HepG2 (cell line): ENCODE results near the gene RAD52. TPM values are rescaled to one million over a fixed set of nuclear protein-coding genes. Genes with fewer than 3 reads are reported as not detected.

ENCODE experiments used
- ATF7 ChIP-seq, 2 experiments: fragments of 450-650 bp in 1 of 2; sonication (generic) in 1 of 2; formaldehyde crosslinking in 1 of 2; IDR thresholded peaks; 2 replicates each; pipeline versions ENCODE4 v1.4.0 to v1.6.1; 2016 to 2020; ENCODE audit warnings: antibody characterized with exemption in 1 of 2, mild to moderate bottlenecking in 1 of 2, missing genetic modification reagents in 1 of 2
- EEA1 ChIP-seq: sonication (generic); formaldehyde crosslinking; IDR thresholded peaks from 2 replicates; pipeline ENCODE4 v1.5.1; 2020; ENCODE audit warnings: mild to moderate bottlenecking, missing genetic modification reagents, borderline replicate concordance
- ESRRA ChIP-seq: sonication (generic); formaldehyde crosslinking; IDR thresholded peaks from 2 replicates; pipeline ENCODE4 v1.5.1; 2020; ENCODE audit warnings: mild to moderate bottlenecking, low read depth, missing genetic modification reagents
- GPN1 ChIP-seq: sonication (generic); formaldehyde crosslinking; IDR thresholded peaks from 2 replicates; pipeline ENCODE4 v1.5.1; 2020; ENCODE audit warnings: missing genetic modification reagents, borderline replicate concordance
- MLLT10 ChIP-seq: sonication (generic); formaldehyde crosslinking; IDR thresholded peaks from 2 replicates; pipeline ENCODE4 v1.4.0; 2020; ENCODE audit warnings: missing genetic modification reagents
- NFIC ChIP-seq: IDR thresholded peaks from 2 replicates; pipeline ENCODE4 v1.6.1; 2012; ENCODE audit warnings: mild to moderate bottlenecking, low read length, inconsistent platforms
- NFRKB ChIP-seq: fragments of 450-650 bp; IDR thresholded peaks from 2 replicates; pipeline ENCODE4 v1.6.1; 2017
- PHF8 ChIP-seq: sonication (generic); formaldehyde crosslinking; IDR thresholded peaks from 2 replicates; pipeline ENCODE4 v1.5.0; 2020; ENCODE audit warnings: missing genetic modification reagents
- WIZ ChIP-seq: sonication (generic); formaldehyde crosslinking; IDR thresholded peaks from 2 replicates; pipeline ENCODE4 v1.5.1; 2020; ENCODE audit warnings: mild to moderate bottlenecking, missing genetic modification reagents
- ZMYM3 ChIP-seq: sonication (generic); formaldehyde crosslinking; IDR thresholded peaks from 2 replicates; pipeline ENCODE4 v1.5.1; 2020; ENCODE audit warnings: mild to moderate bottlenecking, missing genetic modification reagents
- ZNF253 ChIP-seq: sonication (generic); formaldehyde crosslinking; IDR thresholded peaks from 2 replicates; pipeline ENCODE4 v1.8.0; 2022; ENCODE audit warnings: mild to moderate bottlenecking, missing genetic modification reagents, borderline replicate concordance
- ZNF329 ChIP-seq: sonication (generic); formaldehyde crosslinking; IDR thresholded peaks from 2 replicates; pipeline ENCODE4 v1.9.0; 2021; ENCODE audit warnings: low read depth, mild to moderate bottlenecking, missing genetic modification reagents
- ZNF550 ChIP-seq: sonication (generic); formaldehyde crosslinking; IDR thresholded peaks from 2 replicates; pipeline ENCODE4 v1.4.0; 2020; ENCODE audit warnings: mild to moderate bottlenecking, missing genetic modification reagents, borderline replicate concordance
- ZNF577 ChIP-seq: sonication (generic); formaldehyde crosslinking; IDR thresholded peaks from 2 replicates; pipeline ENCODE4 v1.4.0; 2020; ENCODE audit warnings: mild to moderate bottlenecking, low read depth, missing genetic modification reagents, borderline replicate concordance
- ZNF629 ChIP-seq: sonication (generic); formaldehyde crosslinking; conservative IDR thresholded peaks from 2 replicates; pipeline ENCODE4 v1.5.0; 2020; ENCODE audit warnings: missing genetic modification reagents
- ZNF7 ChIP-seq: IDR thresholded peaks from 2 replicates; pipeline ENCODE4 v1.6.1; 2016; ENCODE audit warnings: missing biosample characterization, missing genetic modification reagents
- ZNF777 ChIP-seq: sonication (generic); formaldehyde crosslinking; IDR thresholded peaks from 2 replicates; pipeline ENCODE4 v1.4.0; 2020; ENCODE audit warnings: missing genetic modification reagents
- ZNF780A ChIP-seq: sonication (generic); formaldehyde crosslinking; IDR thresholded peaks from 2 replicates; pipeline ENCODE4 v1.8.0; 2022; ENCODE audit warnings: mild to moderate bottlenecking, missing genetic modification reagents, moderate library complexity
- polyA plus RNA-seq, 8 experiments: library from polyadenylated mRNA; depleted of rRNA in 3 of 8; stranded (reverse) in 7 of 8; unstranded in 1 of 8; fragments of >200 nt; fragmentation: Illumina TruSeq in 4 of 8; extraction: Trizol in 4 of 8; gene quantifications; 2 replicates each; pipeline versions ENCODE4 v1.2.1 to v1.2.3, GENCODE V29; 2011 to 2016; ENCODE audit warnings: low read depth in 4 of 8, missing spikeins in 1 of 8, mixed read lengths in 1 of 8; ENCODE audit not compliant: insufficient read depth in 1 of 8
- total RNA-seq, 5 experiments: library from RNA; depleted of rRNA; stranded (reverse); fragments of >200 nt; fragmentation: Illumina TruSeq; extraction: Trizol; gene quantifications; 2 replicates each; pipeline ENCODE4 v1.2.3, GENCODE V29; 2016; ENCODE audit warnings: low read depth in 1 of 5
- TF ChIP-seq, protein P1 (sequence below): sonication (generic); formaldehyde crosslinking; IDR thresholded peaks from 2 replicates; pipeline ENCODE4 v1.5.1; 2020; ENCODE audit warnings: mild to moderate bottlenecking, missing genetic modification reagents, moderate library complexity
- TF ChIP-seq, protein P2 (sequence below): sonication (generic); IDR thresholded peaks from 2 replicates; pipeline ENCODE4 v1.6.1; 2016; ENCODE audit warnings: low read depth, borderline replicate concordance
- TF ChIP-seq, protein P3 (sequence below): sonication (generic); formaldehyde crosslinking; IDR thresholded peaks from 2 replicates; pipeline ENCODE4 v1.4.0; 2020; ENCODE audit warnings: mild to moderate bottlenecking, low read depth, missing genetic modification reagents
- TF ChIP-seq, protein P4 (sequence below): sonication (generic); formaldehyde crosslinking; IDR thresholded peaks from 2 replicates; pipeline ENCODE4 v1.4.0; 2020; ENCODE audit warnings: low read depth, mild to moderate bottlenecking, missing genetic modification reagents
- TF ChIP-seq, protein P5 (sequence below): sonication (generic); formaldehyde crosslinking; IDR thresholded peaks from 2 replicates; pipeline ENCODE4 v1.5.0; 2020; ENCODE audit warnings: missing genetic modification reagents, mild to moderate bottlenecking, borderline replicate concordance

Gene RAD52
- total and polyA plus RNA-seq, 2 of the 13 experiments (the other 11 are each of a cell fraction or from before 2014, with no cell fraction given): 14.3 to 19.9 TPM

DNA sequence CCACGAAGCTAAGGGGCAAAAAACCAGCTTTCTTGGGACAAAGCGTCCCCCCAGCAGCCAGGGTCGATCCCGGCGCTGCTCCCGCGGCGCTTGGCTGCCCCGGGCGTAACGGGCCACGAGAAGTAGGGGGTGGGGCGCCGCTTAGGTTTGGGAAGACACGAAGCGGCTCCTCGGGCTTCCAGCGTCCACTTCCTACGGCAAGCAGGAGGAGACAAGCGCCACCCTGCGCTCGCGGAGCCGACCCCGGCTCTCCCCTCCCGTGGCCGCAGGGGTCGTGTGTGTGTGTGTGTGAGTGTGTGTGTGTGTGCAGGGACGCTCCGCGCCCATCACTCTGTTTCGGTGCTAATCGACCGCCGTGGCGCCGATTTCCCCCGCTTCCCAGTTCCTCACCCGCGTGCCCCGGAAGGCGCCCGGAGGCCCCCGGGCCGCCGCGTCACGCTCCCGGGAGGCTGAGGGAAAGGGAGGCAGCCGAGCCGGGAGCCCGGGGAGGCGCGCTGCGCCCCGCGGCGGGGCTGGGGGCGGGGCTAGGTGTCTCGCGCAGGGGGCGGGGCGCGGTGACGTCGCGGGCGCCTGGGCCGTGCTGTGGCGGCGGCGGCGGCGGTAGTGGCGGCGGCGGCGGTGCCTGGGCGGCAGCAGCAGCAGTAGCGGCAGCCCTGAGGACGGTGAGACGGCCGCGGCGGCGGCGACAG lies 41.3 kb upstream of the RAD52 start, which contains the start of gene ERC1 (continued):
- TF ChIP-seq, protein P1, sequence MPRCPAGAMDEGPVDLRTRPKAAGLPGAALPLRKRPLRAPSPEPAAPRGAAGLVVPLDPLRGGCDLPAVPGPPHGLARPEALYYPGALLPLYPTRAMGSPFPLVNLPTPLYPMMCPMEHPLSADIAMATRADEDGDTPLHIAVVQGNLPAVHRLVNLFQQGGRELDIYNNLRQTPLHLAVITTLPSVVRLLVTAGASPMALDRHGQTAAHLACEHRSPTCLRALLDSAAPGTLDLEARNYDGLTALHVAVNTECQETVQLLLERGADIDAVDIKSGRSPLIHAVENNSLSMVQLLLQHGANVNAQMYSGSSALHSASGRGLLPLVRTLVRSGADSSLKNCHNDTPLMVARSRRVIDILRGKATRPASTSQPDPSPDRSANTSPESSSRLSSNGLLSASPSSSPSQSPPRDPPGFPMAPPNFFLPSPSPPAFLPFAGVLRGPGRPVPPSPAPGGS (CRISPR knock-in tag): peak; percentile 62
- no peak for TF ChIP-seq ATF7 (IDR thresholded peaks at IDR 0.05)
- peak; percentile 51 for TF ChIP-seq ATF7 (CRISPR knock-in tag; IDR thresholded peaks at IDR 0.05)
- TF ChIP-seq ESRRA (CRISPR knock-in tag): no peak
- TF ChIP-seq, protein P2, sequence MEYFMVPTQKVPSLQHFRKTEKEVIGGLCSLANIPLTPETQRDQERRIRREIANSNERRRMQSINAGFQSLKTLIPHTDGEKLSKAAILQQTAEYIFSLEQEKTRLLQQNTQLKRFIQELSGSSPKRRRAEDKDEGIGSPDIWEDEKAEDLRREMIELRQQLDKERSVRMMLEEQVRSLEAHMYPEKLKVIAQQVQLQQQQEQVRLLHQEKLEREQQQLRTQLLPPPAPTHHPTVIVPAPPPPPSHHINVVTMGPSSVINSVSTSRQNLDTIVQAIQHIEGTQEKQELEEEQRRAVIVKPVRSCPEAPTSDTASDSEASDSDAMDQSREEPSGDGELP: no peak
- TF ChIP-seq EEA1 (CRISPR knock-in tag): 0 out of 2 replicates have a peak, but pooled peaks have one; percentile 19
- TF ChIP-seq, protein P3, sequence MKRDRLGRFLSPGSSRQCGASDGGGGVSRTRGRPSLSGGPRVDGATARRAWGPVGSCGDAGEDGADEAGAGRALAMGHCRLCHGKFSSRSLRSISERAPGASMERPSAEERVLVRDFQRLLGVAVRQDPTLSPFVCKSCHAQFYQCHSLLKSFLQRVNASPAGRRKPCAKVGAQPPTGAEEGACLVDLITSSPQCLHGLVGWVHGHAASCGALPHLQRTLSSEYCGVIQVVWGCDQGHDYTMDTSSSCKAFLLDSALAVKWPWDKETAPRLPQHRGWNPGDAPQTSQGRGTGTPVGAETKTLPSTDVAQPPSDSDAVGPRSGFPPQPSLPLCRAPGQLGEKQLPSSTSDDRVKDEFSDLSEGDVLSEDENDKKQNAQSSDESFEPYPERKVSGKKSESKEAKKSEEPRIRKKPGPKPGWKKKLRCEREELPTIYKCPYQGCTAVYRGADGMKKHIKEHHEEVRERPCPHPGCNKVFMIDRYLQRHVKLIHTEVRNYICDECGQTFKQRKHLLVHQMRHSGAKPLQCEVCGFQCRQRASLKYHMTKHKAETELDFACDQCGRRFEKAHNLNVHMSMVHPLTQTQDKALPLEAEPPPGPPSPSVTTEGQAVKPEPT (CRISPR knock-in tag): no peak
- TF ChIP-seq ZNF577 (CRISPR knock-in tag): no peak
- TF ChIP-seq ZNF329: peak; percentile 87
- TF ChIP-seq ZNF7 (CRISPR knock-in tag): no peak
- TF ChIP-seq ZNF253: no peak
- 0 out of 2 replicates have a peak, but pooled peaks have one; percentile 24 for TF ChIP-seq ZNF629 (CRISPR knock-in tag)
- TF ChIP-seq MLLT10 (CRISPR knock-in tag): no peak
- TF ChIP-seq, protein P4, sequence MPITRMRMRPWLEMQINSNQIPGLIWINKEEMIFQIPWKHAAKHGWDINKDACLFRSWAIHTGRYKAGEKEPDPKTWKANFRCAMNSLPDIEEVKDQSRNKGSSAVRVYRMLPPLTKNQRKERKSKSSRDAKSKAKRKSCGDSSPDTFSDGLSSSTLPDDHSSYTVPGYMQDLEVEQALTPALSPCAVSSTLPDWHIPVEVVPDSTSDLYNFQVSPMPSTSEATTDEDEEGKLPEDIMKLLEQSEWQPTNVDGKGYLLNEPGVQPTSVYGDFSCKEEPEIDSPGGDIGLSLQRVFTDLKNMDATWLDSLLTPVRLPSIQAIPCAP: no peak
- 0 out of 2 replicates have a peak, but pooled peaks have one; percentile 43 for TF ChIP-seq NFIC
- TF ChIP-seq, protein P5, sequence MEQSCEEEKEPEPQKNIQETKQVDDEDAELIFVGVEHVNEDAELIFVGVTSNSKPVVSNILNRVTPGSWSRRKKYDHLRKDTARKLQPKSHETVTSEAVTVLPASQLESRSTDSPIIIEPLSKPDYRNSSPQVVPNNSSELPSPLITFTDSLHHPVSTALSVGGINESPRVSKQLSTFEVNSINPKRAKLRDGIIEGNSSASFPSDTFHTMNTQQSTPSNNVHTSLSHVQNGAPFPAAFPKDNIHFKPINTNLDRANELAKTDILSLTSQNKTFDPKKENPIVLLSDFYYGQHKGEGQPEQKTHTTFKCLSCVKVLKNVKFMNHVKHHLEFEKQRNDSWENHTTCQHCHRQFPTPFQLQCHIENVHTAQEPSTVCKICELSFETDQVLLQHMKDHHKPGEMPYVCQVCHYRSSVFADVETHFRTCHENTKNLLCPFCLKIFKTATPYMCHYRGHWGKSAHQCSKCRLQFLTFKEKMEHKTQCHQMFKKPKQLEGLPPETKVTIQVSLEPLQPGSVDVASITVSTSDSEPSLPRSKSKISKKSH (CRISPR knock-in tag): peak; percentile 97
- TF ChIP-seq ZNF777 (CRISPR knock-in tag): peak; percentile 56
- no peak; the same call in 1 of the 2 replicates for TF ChIP-seq ZMYM3
- peak; percentile 78 for TF ChIP-seq PHF8 (CRISPR knock-in tag)
- TF ChIP-seq WIZ (CRISPR knock-in tag): no peak
- TF ChIP-seq ZNF550 (CRISPR knock-in tag): 0 out of 2 replicates have a peak, but pooled peaks have one; percentile 78
- TF ChIP-seq ZNF780A: 0 out of 2 replicates have a peak, but pooled peaks have one; percentile 68
- no peak for TF ChIP-seq NFRKB
- 0 out of 2 replicates have a peak, but pooled peaks have one; percentile 33 for TF ChIP-seq GPN1
